NCI-H82 treated with DMSO at 0.1 percent for 48 hours (cell line): ENCODE measurements around the gene KIAA1958.
"Not testable (repeated sequence)": the region's sequence is repeated elsewhere in the genome, so short reads cannot be mapped to it uniquely, and the experiment has no call there.

Experiments used
- DNase-seq: peaks from one replicate; lab custom pipeline; 2025; ENCODE audit not compliant: unreplicated experiment; lab: John Stamatoyannopoulos, UW

Gene KIAA1958

DNA sequence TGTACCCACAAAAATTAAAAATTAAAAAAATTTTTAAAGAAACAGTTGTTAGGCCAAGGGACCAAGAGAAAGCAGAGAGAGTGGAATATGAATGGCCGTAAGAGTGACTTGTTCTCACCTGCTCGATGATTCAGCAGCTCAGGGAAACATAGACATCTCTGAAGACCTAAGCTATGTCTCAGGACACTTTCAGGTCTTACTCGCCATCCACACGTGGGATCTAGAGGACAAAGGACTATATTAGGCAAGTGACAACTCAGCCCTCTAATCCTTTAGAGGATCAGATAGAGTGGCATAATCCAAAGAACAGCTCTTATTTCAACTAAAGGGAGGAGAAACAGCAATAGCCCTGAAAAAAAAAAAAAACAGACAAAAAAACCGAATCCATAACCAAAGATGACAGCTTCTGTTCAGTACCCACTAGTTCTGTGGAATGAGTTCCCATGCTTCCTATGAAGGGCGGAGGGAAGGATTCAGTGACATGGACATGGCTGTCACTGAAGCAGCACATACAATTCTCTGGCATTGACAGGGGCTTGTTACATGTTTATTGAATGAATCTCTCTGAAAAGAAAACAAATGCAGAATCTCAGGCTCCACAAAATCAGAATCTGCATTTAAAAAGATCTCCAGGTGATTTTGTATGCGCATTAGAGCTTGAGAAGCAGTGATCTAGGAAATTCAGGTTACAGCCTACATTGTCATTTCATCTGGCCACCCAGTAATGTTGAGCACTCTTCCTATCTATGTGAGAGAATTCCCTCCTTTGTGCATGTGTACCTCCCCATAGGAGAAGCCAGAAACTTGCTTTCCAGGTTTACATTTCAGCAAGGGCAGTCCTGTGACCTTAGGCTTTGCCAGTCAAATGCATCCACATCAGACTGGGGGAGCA is 96.0 kb downstream of the KIAA1958 start:
- peak; percentile 25 for DNase-seq

- DNase-seq = no peak
Measured at GRCh38 chr9:112586599-112587155, 100.0 kb downstream of the KIAA1958 start.

- DNase-seq = not testable (repeated sequence)
Measured at GRCh38 chr9:112591875-112592274, 105.2 kb downstream of the KIAA1958 start.

GRCh38 chr9:112599732-112600131 is 113.1 kb downstream of the KIAA1958 start:
- no peak for DNase-seq

- DNase-seq = no peak
Measured at GRCh38 chr9:112601636-112602035, 115.0 kb downstream of the KIAA1958 start.

DNA sequence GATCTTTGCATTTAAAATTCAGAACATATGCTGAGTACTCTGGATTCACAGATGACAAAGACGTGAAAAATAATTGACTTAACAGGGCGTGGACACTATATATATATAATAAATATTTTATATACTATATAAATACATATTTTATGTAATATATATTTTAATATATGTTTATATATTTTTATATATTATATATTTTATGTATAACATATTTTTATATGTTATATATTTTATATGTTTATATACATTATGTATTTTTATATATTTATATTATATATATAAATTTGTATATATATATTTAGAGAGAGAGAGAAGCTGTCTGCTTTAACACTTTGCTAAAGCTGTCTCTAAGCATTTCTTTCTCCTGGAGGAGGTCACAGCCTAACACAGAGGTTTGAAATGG is 118.2 kb downstream of the KIAA1958 start:
- no peak for DNase-seq

- DNase-seq = no peak
Measured at GRCh38 chr9:112605518-112605917, 118.9 kb downstream of the KIAA1958 start.

- no peak for DNase-seq
Measured at GRCh38 chr9:112605963-112606699, 119.5 kb downstream of the KIAA1958 start.

- DNase-seq = no peak
Measured at GRCh38 chr9:112608851-112609250, 122.2 kb downstream of the KIAA1958 start.

- DNase-seq = no peak
Measured at GRCh38 chr9:112615584-112616266, 129.1 kb downstream of the KIAA1958 start.

GRCh38 chr9:112617371-112617770 is 130.7 kb downstream of the KIAA1958 start:
- DNase-seq = no peak

GRCh38 chr9:112618385-112619009 is 131.9 kb downstream of the KIAA1958 start:
- DNase-seq = no peak

GRCh38 chr9:112620388-112620787 is 133.8 kb downstream of the KIAA1958 start:
- no peak for DNase-seq

- DNase-seq = no peak
Measured at GRCh38 chr9:112621018-112621655, 134.5 kb downstream of the KIAA1958 start.

DNA sequence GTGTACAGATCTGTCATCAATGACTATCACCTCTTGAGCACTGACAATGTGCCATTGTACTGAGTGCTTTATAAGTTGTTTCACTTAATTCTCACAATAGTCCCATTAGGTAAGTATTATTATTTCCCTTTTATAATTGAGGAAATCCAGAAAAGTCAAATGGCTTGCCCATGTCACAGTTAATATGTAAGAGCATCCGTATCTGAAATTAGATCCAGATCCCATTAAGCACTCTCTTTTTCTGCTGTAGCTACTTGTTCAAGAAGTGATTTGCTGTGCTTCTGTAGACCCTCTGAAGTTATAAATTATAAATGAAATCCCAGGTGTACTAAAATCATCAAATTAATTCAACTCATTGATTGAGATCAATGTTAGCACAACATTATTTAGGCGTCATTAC is 136.6 kb downstream of the KIAA1958 start:
- DNase-seq = no peak

- no peak for DNase-seq
Measured at GRCh38 chr9:112624711-112625707, 138.4 kb downstream of the KIAA1958 start.

DNA sequence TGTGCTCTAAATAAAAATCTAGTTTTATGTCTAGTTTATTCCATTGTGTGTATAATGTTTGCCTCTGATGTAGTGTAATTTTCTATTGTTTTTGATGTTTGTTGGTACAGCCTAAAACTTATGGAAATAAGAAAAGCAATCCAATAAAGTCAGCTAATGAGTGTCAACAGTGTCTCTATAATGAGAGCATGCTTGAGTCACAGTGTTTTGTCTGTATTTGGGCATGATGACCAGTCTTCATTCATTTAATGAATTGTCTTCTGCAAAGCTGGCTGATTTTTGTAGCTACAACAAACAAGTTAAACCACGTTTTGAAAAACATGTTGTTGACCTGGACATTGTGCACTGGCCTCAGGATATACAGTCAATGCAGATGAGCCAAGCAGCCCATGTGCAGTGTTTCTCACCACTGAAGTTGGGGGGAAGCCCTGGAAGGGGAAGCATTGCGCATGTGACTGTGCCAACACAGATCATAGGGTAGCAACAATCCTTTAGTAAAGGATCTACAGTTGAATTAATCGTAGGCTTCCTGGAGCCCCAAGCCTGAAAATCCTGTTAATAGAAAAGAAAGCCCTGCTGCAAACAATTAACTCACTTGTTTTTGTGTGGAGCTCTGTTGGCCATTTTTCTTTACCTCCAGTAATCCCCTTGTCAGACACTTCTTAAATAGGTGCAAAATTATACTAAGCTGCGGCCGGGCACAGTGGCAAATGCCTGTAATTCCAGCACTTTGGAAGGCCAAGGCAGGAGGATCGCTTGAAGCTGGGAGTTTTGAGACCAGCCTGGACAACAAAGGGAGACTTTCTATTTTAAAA is 143.3 kb downstream of the KIAA1958 start:
- peak; percentile 82 for DNase-seq
